Breast epithelium (tissue), 4 donors: Measurements from ENCODE around the gene PLSCR2. TPM values are rescaled to one million over a fixed set of nuclear protein-coding genes. Genes with fewer than 3 reads are reported as not detected.

Experiments used
- DNase-seq, 2 donors: peaks; one replicate each; pipeline ENCODE4 v3.0.0-alpha.2; 2019; ENCODE audit warnings: low spot score in 2 of 2
- H3K27ac ChIP-seq, 2 donors: fragments of 200-600 bp; sonication (generic) in 1 of 2; one replicate each; pipeline ENCODE4 v1.5.1; 2016 to 2019; ENCODE audit warnings: mild to moderate bottlenecking in 1 of 2
- H3K27me3 ChIP-seq, 2 donors: fragments of 200-600 bp; sonication (generic) in 1 of 2; one replicate each; pipeline versions ENCODE4 v1.5.1 to v1.6.0; 2017 to 2019; ENCODE audit warnings: control low read depth in 1 of 2, mild to moderate bottlenecking in 1 of 2
- H3K36me3 ChIP-seq: fragments of 200-600 bp; one replicate; pipeline ENCODE4 v1.5.1; 2019
- H3K4me1 ChIP-seq, 2 donors: fragments of 200-600 bp; sonication (generic); one replicate each; pipeline ENCODE4 v1.5.1; 2016 to 2019; ENCODE audit warnings: control low read depth in 1 of 2
- H3K4me3 ChIP-seq, 3 donors: fragments of 200-600 bp; sonication (generic); 1 replicate in 2 of 3; 2 replicates in 1 of 3; pipeline ENCODE4 v1.5.1; 2016 to 2019; ENCODE audit warnings: mild to moderate bottlenecking in 3 of 3, moderate library complexity in 2 of 3
- H3K9me3 ChIP-seq, 2 donors: fragments of 200-600 bp; sonication (generic) in 1 of 2; one replicate each; pipeline ENCODE4 v1.5.1; 2016 to 2019; ENCODE audit warnings: control low read depth in 1 of 2
- POLR2A ChIP-seq: fragments of 450-650 bp; IDR thresholded peaks from one replicate; pipeline ENCODE4 v1.6.1; 2016; ENCODE audit warnings: antibody characterized with exemption, mild to moderate bottlenecking, moderate library complexity
- POLR2AphosphoS5 ChIP-seq, 3 donors: sonication (generic); formaldehyde crosslinking; IDR thresholded peaks; one replicate each; pipeline ENCODE4 v1.6.1; 2017; ENCODE audit warnings: antibody characterized with exemption in 3 of 3
- intact Hi-C: fragments of 100-400 bp; cut with DNase I; formaldehyde crosslinking; loops from one replicate; pipeline ENCODE4 v1.15.1; 2023; ENCODE audit warnings: low total_unique reads
- total RNA-seq, 3 donors: library from RNA; depleted of rRNA; stranded (reverse); fragments of >200 nt; gene quantifications; one replicate each; pipeline ENCODE4 v1.1.0, GENCODE V29; 2016
- TF ChIP-seq, protein P1 (sequence below), 3 donors: fragments of 450-650 bp; IDR thresholded peaks; one replicate each; pipeline ENCODE4 v1.5.1; 2016 to 2017; ENCODE audit warnings: antibody characterized with exemption in 3 of 3, mild to moderate bottlenecking in 3 of 3, moderate library complexity in 3 of 3

Gene PLSCR2, protein sequence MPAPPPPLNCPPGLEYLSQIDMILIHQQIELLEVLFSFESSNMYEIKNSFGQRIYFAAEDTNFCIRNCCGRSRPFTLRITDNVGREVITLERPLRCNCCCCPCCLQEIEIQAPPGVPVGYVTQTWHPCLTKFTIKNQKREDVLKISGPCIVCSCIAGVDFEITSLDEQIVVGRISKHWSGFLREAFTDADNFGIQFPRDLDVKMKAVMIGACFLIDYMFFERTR
- 1 to 10 TPM in 1 of 3 donors, under 1 TPM in 1, not detected in 1; 0.73 to 2.0 TPM for total RNA-seq

DNA sequence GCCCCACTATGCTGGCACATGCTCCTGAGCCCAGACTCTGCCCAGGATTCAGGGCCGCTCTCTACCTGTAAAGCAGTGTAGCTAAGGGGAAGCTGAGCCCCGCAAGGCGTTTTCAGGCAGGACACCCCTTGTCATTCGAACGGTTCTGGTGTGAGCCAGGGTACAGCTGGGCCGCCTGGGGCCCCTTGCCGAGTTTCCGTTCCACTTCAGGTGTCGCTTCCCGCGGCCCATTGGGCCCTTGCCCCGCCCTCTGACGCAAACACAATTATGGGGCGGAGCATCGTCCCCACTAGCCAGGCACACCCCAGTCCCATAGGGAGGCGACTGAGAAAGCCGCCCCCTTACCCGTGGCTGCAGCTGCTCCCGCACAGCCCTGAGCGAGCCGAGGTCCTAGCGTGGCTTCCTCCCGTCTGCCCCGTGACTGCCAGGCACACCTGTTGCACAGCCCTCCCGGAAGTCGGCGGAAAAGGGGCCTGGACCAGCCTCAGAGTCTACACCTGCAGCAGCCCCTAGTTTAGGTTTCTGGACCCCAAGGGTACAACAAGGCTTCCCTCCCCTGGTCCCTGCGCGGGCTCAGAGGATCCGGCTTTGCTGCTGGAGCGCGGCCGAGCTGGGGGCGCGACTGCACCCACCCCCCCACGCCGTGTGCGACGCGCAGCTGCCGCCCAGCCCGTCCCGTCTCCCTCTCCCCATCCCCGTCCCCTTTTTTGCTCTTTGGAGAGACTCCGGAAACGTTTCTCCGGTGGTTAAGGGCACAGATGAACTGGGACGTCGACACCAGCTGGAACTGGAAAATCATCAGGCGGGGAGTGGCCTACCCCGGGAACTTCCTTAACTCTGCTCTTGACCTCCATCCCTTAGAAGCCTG, at the start of gene PLSCR2:
TSS of gene PLSCR2 (minus strand) at position 412 of the 868 bp plus-strand sequence. CDS start 9,657 bp downstream, outside the sequence.
- TF ChIP-seq POLR2A (no peak), POLR2AphosphoS5 (IDR thresholded peaks at IDR 0.05) (peak in 1 of 3 donors; percentile 21)
- TF ChIP-seq, protein P1, sequence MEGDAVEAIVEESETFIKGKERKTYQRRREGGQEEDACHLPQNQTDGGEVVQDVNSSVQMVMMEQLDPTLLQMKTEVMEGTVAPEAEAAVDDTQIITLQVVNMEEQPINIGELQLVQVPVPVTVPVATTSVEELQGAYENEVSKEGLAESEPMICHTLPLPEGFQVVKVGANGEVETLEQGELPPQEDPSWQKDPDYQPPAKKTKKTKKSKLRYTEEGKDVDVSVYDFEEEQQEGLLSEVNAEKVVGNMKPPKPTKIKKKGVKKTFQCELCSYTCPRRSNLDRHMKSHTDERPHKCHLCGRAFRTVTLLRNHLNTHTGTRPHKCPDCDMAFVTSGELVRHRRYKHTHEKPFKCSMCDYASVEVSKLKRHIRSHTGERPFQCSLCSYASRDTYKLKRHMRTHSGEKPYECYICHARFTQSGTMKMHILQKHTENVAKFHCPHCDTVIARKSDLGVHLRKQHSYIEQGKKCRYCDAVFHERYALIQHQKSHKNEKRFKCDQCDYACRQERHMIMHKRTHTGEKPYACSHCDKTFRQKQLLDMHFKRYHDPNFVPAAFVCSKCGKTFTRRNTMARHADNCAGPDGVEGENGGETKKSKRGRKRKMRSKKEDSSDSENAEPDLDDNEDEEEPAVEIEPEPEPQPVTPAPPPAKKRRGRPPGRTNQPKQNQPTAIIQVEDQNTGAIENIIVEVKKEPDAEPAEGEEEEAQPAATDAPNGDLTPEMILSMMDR (IDR thresholded peaks at IDR 0.05): no peak
- Histone ChIP-seq H3K9me3 (no peaks in the 10 kb centered on the region), H3K36me3 (no peaks in the 10 kb centered on the region), H3K4me1 (peaks cover 0 to 5% of the 10 kb centered on the region in 2 donors), H3K4me3 (peak within 1 kb of the TSS; percentile 40 to 75 (median 63)), H3K27ac (peak within 1 kb of the TSS; percentile 83 to 84), H3K27me3 (no peaks in the 10 kb centered on the region)
- DNase-seq: peak; percentile 41 to 71
- intact Hi-C loops: no loop called here

DNA sequence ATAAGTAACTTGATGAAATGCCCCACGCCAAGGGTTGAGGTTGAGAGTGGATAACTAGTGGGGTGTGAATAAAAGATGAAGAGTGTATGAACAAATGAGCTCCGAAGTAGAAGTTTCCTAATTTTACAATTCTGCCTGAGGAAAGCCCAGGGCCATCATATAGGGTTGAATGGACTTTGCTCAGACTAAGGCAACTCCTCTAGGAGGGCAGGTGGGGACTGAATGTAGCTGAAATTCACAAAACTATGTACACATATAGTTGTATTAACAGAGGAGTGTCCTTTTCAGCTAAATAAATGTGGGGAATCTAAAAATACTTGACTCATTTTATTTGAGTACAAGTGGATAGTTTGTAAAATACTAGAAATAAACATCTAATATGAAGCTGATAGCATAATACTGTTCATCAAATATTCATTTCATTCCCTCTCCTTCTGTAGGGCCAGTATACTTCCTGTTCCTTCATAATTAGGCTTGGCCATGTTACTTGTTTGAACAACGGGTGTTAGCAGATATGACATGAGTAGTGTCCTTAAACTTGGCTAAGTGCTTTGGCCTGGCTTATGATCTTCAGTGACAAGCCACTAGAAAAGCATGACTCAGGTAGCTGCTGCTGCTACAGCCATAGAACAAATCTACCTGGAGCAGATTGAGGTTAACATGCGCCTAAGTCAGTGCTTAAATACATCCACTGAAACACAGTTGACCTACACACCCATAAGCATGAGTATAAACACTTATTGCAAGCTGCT, 48.5 kb upstream of the PLSCR2 start:
- no peak for DNase-seq
- Histone ChIP-seq H3K27ac (no peak overlapping the region), H3K4me3 (no peak overlapping the region), H3K27me3 (no peaks in the 10 kb centered on the region), H3K9me3 (no peaks in the 10 kb centered on the region), H3K4me1 (no peaks in the 10 kb centered on the region), H3K36me3 (no peaks in the 10 kb centered on the region)
- intact Hi-C loops: no loop called here
- TF ChIP-seq POLR2AphosphoS5 (IDR thresholded peaks at IDR 0.05) (no peak), POLR2A (no peak)
- TF ChIP-seq, protein P1 (IDR thresholded peaks at IDR 0.05): no peak

DNA sequence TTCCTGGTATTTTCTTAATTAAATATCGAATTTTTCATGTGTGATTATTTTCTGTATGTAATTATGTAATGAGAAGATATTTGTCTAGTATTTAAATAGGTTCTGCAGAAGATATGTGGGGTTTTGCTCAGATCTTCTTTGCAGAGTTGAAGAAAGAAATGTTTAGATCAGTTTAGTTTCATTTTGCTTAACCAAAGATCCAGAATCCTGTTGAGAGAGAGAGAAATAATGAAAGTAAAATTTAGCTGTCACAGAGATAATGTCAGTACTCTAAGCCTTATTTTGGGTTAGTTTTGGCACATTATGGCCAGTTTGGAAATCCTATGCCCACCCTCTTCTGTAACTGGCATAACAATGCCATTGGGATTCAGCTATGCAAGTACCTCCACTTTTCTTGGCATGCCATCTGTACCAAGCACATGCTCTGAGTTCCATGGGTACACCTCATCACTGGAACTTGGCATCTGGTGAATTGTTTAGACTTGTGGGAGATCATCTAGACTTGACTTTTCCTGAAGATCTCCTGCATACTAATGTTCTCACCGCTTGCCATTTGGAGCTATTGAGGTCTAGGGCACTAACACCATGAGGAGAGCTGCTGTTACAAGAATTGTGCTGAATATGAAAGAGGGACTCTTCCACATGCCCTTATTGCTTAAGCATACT, 44.2 kb upstream of the PLSCR2 start:
- no peak for TF ChIP-seq POLR2AphosphoS5 (IDR thresholded peaks at IDR 0.05)
- no peak for TF ChIP-seq POLR2A
- TF ChIP-seq, protein P1 (IDR thresholded peaks at IDR 0.05): no peak
- H3K36me3 ChIP-seq: no peaks in the 10 kb centered on the region

DNA sequence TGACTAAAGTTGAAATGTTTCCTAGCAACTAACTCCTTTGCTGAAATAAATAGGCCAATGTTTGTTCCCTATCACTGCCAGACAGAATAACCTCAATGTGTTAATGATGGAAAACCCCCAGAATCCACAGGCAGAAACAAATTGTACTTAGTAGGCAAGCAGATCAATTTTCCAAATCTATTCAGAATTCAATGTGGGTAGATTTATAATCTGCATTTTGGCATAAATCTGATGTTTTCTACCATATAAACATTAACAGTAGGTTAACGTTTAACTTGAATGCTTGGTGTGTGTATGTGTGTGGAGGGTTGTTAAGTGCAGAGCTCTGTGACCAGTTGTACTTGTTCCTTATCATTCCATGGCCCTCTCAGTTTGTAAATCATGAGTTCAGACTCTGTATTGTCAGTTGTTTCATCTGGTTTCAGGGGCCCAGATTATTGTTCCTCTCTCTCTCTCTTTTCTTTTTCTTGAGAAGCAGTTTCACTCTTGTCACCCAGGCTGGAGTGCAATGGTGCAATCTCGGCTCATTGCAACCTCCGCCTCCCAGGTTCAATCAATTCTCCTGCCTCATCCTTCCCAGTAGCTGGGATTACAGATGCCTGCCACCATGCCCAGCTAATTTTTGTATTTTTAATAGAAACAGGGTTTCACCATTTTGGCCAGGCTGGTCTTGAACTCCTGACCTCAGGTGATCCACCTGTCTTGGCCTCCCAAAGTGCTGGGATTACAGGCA, 42.2 kb upstream of the PLSCR2 start:
- intact Hi-C loops: no loop called here
- no peaks in the 10 kb centered on the region for H3K36me3 ChIP-seq
- no peak overlapping the region for H3K27ac ChIP-seq
- TF ChIP-seq, protein P1 (IDR thresholded peaks at IDR 0.05): no peak
- TF ChIP-seq POLR2A (no peak), POLR2AphosphoS5 (IDR thresholded peaks at IDR 0.05) (no peak)
- peaks cover 0 to 3% of the 10 kb centered on the region in 2 donors for H3K4me1 ChIP-seq
- H3K27me3 ChIP-seq: no peaks in the 10 kb centered on the region
- no peak for DNase-seq
- no peaks in the 10 kb centered on the region for H3K9me3 ChIP-seq
- no peak overlapping the region for H3K4me3 ChIP-seq

More for the DNA sequence above, 44.2 kb upstream of the PLSCR2 start:
- H3K4me3 ChIP-seq: no peak overlapping the region
- no peak for DNase-seq
- intact Hi-C loops: no loop called here
- peak overlapping the region in 1 of 2 donors; percentile 26 for H3K27ac ChIP-seq
- H3K27me3 ChIP-seq: no peaks in the 10 kb centered on the region
- H3K4me1 ChIP-seq: no peaks in the 10 kb centered on the region
- H3K9me3 ChIP-seq: no peaks in the 10 kb centered on the region
